Activated CD4-positive, alpha-beta T cell treated with anti-CD3 and anti-CD28 coated beads, Interleukin-2, amount 50 U/mL, for 4 hours (primary cell): ENCODE results near the gene ANXA3.

Experiments used
- DNase-seq, 2 experiments: peaks; one replicate each; pipeline ENCODE4 v3.0.0-alpha.2; 2020

Gene ANXA3

GRCh38 chr4:78648640-78649363 is 97.2 kb downstream of the ANXA3 start:
- no peak for DNase-seq

GRCh38 chr4:78650106-78651024 is 98.8 kb downstream of the ANXA3 start:
- DNase-seq = no peak

DNA sequence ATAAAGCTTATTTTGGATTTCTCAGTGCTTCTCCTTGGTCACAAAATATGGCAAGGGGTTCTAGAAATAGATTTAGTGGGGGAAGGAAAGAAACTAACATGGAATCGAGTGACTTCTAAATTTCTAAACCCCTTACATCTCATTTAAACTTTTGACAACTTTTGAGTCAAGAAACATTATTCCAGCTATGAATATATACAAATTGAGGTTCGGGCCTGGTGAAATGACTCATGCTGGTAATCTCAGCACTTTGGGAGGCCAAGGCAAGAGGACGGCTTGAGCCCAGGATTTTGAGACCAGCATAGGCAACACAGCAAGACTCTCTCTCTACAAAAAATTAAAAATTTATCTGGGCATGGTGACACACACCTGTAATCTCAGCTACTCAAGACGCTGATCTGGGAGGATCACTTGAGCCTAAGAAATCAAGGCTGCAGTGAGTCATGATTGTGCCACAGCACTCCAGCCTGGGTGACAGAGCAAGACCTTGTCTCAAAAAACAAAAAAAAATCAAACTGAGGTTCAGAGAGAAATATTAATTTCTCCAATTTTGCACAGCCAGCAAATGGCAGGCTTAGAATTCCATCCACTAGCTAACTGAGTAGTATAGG is 99.8 kb downstream of the ANXA3 start:
- no peak for DNase-seq

DNA sequence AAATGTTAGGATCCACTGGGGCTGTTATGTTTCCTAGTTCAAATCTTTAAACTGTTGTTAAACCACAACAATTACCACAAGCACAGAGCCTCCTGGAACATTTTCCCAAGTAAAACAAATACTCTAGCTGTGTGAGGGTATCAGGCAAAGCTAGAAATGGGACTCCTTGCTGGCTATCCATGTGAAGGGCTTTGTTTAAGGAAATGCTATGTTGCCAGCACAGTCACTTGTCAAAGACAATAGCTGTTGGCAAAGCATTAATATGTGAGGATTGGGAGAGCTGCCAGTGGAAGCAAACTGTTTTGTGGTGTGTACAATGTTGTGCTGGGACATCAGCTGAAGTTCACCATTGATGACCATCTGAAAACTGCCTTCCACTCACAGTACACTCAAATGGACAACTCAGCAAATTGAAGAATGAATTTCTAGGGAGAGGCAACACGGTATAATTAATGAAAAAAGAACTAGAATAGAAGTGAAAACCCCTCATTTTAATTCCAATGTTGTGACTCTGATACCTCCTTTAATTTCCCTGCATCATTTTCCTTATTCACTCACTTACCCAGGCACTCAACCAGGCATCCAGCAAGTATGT is 100.8 kb downstream of the ANXA3 start:
- DNase-seq = no peak

GRCh38 chr4:78653655-78654054 is 102.1 kb downstream of the ANXA3 start:
- no peak for DNase-seq

DNA sequence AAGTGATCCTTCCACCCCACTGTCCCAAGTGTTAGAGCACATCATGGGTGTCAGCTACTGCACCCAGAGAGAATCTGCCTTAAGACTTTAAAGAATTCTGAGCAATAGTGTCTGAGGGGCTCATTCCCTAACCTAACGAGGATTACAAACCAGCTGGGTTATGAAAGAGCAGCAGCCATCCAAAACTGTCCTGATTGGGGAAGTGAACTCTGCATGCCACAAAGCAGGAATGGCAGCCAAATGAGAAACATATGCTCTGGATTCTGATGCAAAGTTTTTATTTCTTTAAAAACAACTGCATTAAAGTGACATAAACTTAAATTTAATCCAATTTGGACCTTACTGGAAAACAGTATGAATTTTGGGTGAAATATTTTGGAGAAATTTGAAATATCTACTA is 103.2 kb downstream of the ANXA3 start:
- DNase-seq = no peak

DNA sequence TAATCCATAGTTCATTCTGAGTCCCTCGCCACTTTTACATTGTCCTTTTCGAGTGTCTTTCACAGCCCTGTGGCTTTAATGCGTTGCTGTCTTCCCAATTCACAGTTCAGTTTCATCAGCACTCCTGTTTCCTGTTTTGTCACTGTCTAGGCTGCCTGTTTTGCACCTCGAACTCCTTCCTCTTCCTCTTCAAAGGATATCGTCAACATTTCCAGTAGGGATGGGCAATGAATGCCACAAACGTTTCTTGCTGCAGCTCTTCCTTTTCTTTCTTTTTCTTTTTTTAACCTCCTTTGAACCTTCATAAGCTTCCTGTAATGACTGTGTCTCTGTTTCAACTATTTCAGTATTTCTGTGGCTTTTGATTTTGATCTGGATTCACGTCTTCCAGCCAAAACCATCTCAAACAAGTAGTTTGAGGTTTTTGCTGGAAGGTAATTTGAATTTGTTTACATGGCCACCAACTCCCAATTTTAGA is 105.4 kb downstream of the ANXA3 start:
- DNase-seq = no peak

- DNase-seq = no peak
Observed at GRCh38 chr4:78659264-78659663, 107.7 kb downstream of the ANXA3 start.

DNA sequence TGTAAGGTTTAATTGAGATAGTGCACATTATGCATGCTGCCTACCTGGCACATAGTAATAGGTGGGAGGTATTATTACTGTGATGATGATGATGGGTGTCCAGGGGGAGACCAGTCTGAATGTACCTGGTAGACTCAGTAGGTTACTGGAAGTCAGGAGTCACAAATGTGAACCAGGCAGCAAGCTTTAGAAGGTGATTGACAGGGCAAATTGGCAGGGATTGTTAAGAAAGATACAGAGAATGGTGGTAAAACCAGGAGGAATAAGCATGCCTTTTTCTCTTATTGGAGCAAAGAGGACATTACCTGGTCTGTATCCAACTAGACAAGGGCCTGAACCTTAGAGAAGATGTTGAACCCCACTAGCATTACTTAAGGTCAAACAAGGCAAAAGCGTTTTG is 108.1 kb downstream of the ANXA3 start:
- DNase-seq = no peak
